Left lung (tissue), 10 donors: Measurements from ENCODE around the gene PLCL1. TPM values are rescaled to one million over a fixed set of nuclear protein-coding genes. Genes with fewer than 3 reads are reported as not detected.

Source experiments
- ATAC-seq: fragments of 200-7000 bp; cut with Tn5 transposase; one replicate; pipeline ENCODE4 v1.9.1; 2020; ENCODE audit warnings: moderate library complexity
- DNase-seq, 4 donors: peaks; one replicate each; pipeline ENCODE4 v3.0.0-alpha.2; 2013 to 2020
- H3K27ac ChIP-seq, 2 donors: fragments of 200-600 bp; sonication (generic) in 1 of 2; one replicate each; pipeline versions ENCODE4 v1.5.0 to v1.8.0; 2020 to 2021
- H3K27me3 ChIP-seq, 2 donors: fragments of 200-600 bp; sonication (generic) in 1 of 2; one replicate each; pipeline versions ENCODE4 v1.5.0 to v1.8.0; 2020 to 2021
- H3K36me3 ChIP-seq, 2 donors: fragments of 200-600 bp; sonication (generic) in 1 of 2; one replicate each; pipeline versions ENCODE4 v1.5.0 to v1.8.0; 2020 to 2021
- H3K4me1 ChIP-seq, 2 donors: fragments of 200-600 bp; one replicate each; pipeline ENCODE4 v1.8.0; 2021
- H3K4me3 ChIP-seq, 2 donors: fragments of 200-600 bp; sonication (generic) in 1 of 2; one replicate each; pipeline versions ENCODE4 v1.5.0 to v1.8.0; 2020 to 2021; ENCODE audit warnings: mild to moderate bottlenecking in 1 of 2
- H3K9me3 ChIP-seq, 2 donors: fragments of 200-600 bp; sonication (generic) in 1 of 2; one replicate each; pipeline versions ENCODE4 v1.5.0 to v1.8.0; 2020 to 2021
- CTCF ChIP-seq, 2 donors: fragments of 200-600 bp; sonication (generic) in 1 of 2; IDR thresholded peaks; one replicate each; pipeline versions ENCODE4 v1.5.0 to v1.8.0; 2021; ENCODE audit warnings: antibody characterized with exemption in 2 of 2
- intact Hi-C, 2 donors: fragments of 100-400 bp; cut with DNase I; formaldehyde crosslinking; loops; one replicate each; pipeline versions ENCODE4 v1.11.2 to v1.14.2; 2022
- polyA plus RNA-seq, 6 donors: library from polyadenylated mRNA; unstranded; fragments of 120-200 nt; gene quantifications; one replicate each; pipeline ENCODE4 v1.2.1, GENCODE V29; 2013; ENCODE audit not compliant: insufficient read length in 6 of 6
- total RNA-seq, 2 donors: library from RNA; stranded (reverse); fragmentation: NEBNext Ultra II Directional; extraction: Animal tissue kit (Norgen Biotek cat#: 25700); gene quantifications; one replicate each; pipeline ENCODE4 v1.2.1, GENCODE V29; 2021
- donor health status: DM: no; HTN: yes; CAD: no.
- donor health status: DM: no; HTN: no; CAD: no.

PLCL1 gene
- total and polyA plus RNA-seq, 8 donors, result 3.4 to 15.3 (median 10.3) TPM

GRCh38 chr2:197760293-197760657, 44.1 kb upstream of the PLCL1 start:
- H3K27ac ChIP-seq, result no peak overlapping the region
- no peak overlapping the region for H3K4me3 ChIP-seq
- H3K36me3 ChIP-seq, result no peaks in the 10 kb centered on the region
- H3K27me3 ChIP-seq, result no peaks in the 10 kb centered on the region
- H3K4me1 ChIP-seq, result no peaks in the 10 kb centered on the region
- intact Hi-C loops, result no loop called here
- DNase-seq (no peak), ATAC-seq (no peak)
- no peak for TF ChIP-seq CTCF (IDR thresholded peaks at IDR 0.05)
- H3K9me3 ChIP-seq, result peaks cover 0 to 27% of the 10 kb centered on the region in 2 donors

GRCh38 chr2:197777823-197778407, 26.5 kb upstream of the PLCL1 start:
- peak; percentile 64 to 68 for TF ChIP-seq CTCF (IDR thresholded peaks at IDR 0.05)
- peak; percentile 41 for ATAC-seq

GRCh38 chr2:197779261-197779660, 25.1 kb upstream of the PLCL1 start:
- no peaks in the 10 kb centered on the region for H3K36me3 ChIP-seq
- no peaks in the 10 kb centered on the region for H3K9me3 ChIP-seq
- no peak overlapping the region for H3K4me3 ChIP-seq
- intact Hi-C loops, result loop anchor here in 1 of 2 donors (10.0 kb wide), 1 partner anchor 64 kb away; no protein-coding TSS in a partner anchor
- ATAC-seq, result no peak
- no peak for DNase-seq
- H3K4me1 ChIP-seq, result no peaks in the 10 kb centered on the region
- H3K27ac ChIP-seq, result no peak overlapping the region
- H3K27me3 ChIP-seq, result no peaks in the 10 kb centered on the region
- no peak for TF ChIP-seq CTCF (IDR thresholded peaks at IDR 0.05)

More at GRCh38 chr2:197777823-197778407, 26.5 kb upstream of the PLCL1 start:
- H3K36me3 ChIP-seq, result no peaks in the 10 kb centered on the region
- H3K9me3 ChIP-seq, result no peaks in the 10 kb centered on the region
- H3K4me1 ChIP-seq, result no peaks in the 10 kb centered on the region
- H3K27me3 ChIP-seq, result no peaks in the 10 kb centered on the region
- intact Hi-C loops, result loop anchor here in 1 of 2 donors (10.0 kb wide), 1 partner anchor 63 kb away; no protein-coding TSS in a partner anchor
- H3K4me3 ChIP-seq, result no peak overlapping the region
- DNase-seq, result peak in 2 of 4 donors; percentile 19 to 42
- no peak overlapping the region for H3K27ac ChIP-seq

GRCh38 chr2:197782126-197782525, 22.3 kb upstream of the PLCL1 start:
- Histone ChIP-seq H3K36me3 (no peaks in the 10 kb centered on the region), H3K27ac (no peak overlapping the region), H3K27me3 (peaks cover 15 to 22% of the 10 kb centered on the region in 2 donors), H3K4me1 (peaks cover 0 to 11% of the 10 kb centered on the region in 2 donors), H3K4me3 (no peak overlapping the region), H3K9me3 (peaks cover 0 to 2% of the 10 kb centered on the region in 2 donors)
- no peak for TF ChIP-seq CTCF (IDR thresholded peaks at IDR 0.05)
- no peak for ATAC-seq
- no peak for DNase-seq
- intact Hi-C loops, result no loop called here

- Histone ChIP-seq H3K4me3 (peak within 1 kb of the TSS; percentile 21 to 42), H3K27me3 (peaks cover 17 to 32% of the 10 kb centered on the region in 2 donors), H3K27ac (no peak within 1 kb of the TSS), H3K4me1 (peaks cover 0 to 11% of the 10 kb centered on the region in 2 donors), H3K9me3 (peaks cover 0 to 2% of the 10 kb centered on the region in 2 donors), H3K36me3 (no peaks in the 10 kb centered on the region)
- TF ChIP-seq CTCF (IDR thresholded peaks at IDR 0.05), result no peak
- ATAC-seq (no peak), DNase-seq (peak in 1 of 4 donors; percentile 71)
- intact Hi-C loops, result no loop called here
Measured at GRCh38 chr2:197784956-197785941, 19.1 kb upstream of the PLCL1 start, which contains the start of gene BOLL. TSS of gene BOLL (minus strand) at chr2:197785319. CDS start at chr2:197781850, 3,469 bp downstream.
